HepG2 (cell line): ENCODE results near the gene AARS2. TPM values are rescaled to one million over a fixed set of nuclear protein-coding genes. Genes with fewer than 3 reads are reported as not detected.

Experiments
- ATAC-seq: fragments of 200-7000 bp; cut with Tn5 transposase; 3 replicates; pipeline ENCODE4 v1.9.1; 2020; ENCODE audit warnings: mild to moderate bottlenecking, moderate library complexity
- BruUV-seq: library from RNA; stranded (reverse); fragments of 400-500 nt; replicated peaks from 2 replicates; lab custom pipeline; 2021; lab: Mats Ljungman, UMichigan
- CTCF ChIA-PET: fragments of 300-600 bp; formaldehyde crosslinking; extraction: SDS; loops from one replicate; lab custom pipeline; 2021; ENCODE audit warnings: low total read pairs, inconsistent platforms, low intra/inter-chr PET ratio; lab: Yijun Ruan, JAX
- POLR2A ChIA-PET: fragments of 350-600 bp; sonication (Branson Sonifier 250); formaldehyde crosslinking; loops from one replicate; lab custom pipeline; 2020; ENCODE audit warnings: antibody characterized with exemption, inconsistent platforms; lab: Yijun Ruan, JAX
- DNase-seq: peaks from one replicate; pipeline ENCODE4 v3.0.0-alpha.2; 2015; ENCODE audit warnings: low spot score
- FAIRE-seq: peaks from 3 replicates; lab custom pipeline; 2011; peaks lifted over from hg19 to GRCh38; lab: Jason Lieb, UNC
- H2AFZ ChIP-seq: one replicate; pipeline ENCODE4 v1.6.1; 2011; ENCODE audit warnings: low read length, inconsistent platforms
- H3K27ac ChIP-seq: fragments of 300-600 bp; 3 replicates; pipeline ENCODE4 v1.8.0; 2011; ENCODE audit warnings: mixed run types, mild to moderate bottlenecking, mixed read lengths, low read length, inconsistent platforms; ENCODE audit not compliant: insufficient read depth; ENCODE audit errors: extremely low read length
- H3K27me3 ChIP-seq, 2 experiments: fragments of 200-600 bp in 1 of 2; 2 replicates in 1 of 2; 3 replicates in 1 of 2; pipeline versions ENCODE4 v1.6.0 to v1.8.0; 2011; ENCODE audit warnings: low read length in 2 of 2, mild to moderate bottlenecking in 2 of 2, moderate library complexity in 2 of 2, inconsistent platforms in 1 of 2; ENCODE audit not compliant: insufficient read depth in 2 of 2, control insufficient read depth in 1 of 2
- H3K36me3 ChIP-seq, 2 experiments: fragments of 200-600 bp in 1 of 2; replicated peaks in 1 of 2; 2 replicates in 1 of 2; 3 replicates in 1 of 2; pipeline versions ENCODE4 v1.5.1 to v1.8.0; 2011; ENCODE audit warnings: low read length in 2 of 2, inconsistent platforms in 1 of 2; ENCODE audit not compliant: insufficient read depth in 2 of 2, control insufficient read depth in 1 of 2
- H3K4me1 ChIP-seq: 2 replicates; pipeline ENCODE4 v1.5.1; 2012; ENCODE audit warnings: low read length, inconsistent platforms; ENCODE audit not compliant: insufficient read depth
- H3K4me2 ChIP-seq: 2 replicates; pipeline ENCODE4 v1.6.0; 2011; ENCODE audit warnings: low read depth, low read length, inconsistent platforms
- H3K4me3 ChIP-seq, 3 experiments: fragments of 200-600 bp in 1 of 3; sonication (generic), shearing (Covaris generic) in 1 of 3; replicated peaks in 1 of 3; 2 replicates each; pipeline ENCODE4 v1.5.1; 2011 to 2016; ENCODE audit warnings: low read length in 3 of 3, inconsistent platforms in 2 of 3, low read depth in 2 of 3, mild to moderate bottlenecking in 2 of 3, control low read depth in 1 of 3, mixed read lengths in 1 of 3; ENCODE audit not compliant: insufficient read depth in 1 of 3
- H3K79me2 ChIP-seq: one replicate; pipeline ENCODE4 v1.6.1; 2011; ENCODE audit warnings: low read length, inconsistent platforms; ENCODE audit not compliant: insufficient read depth
- H3K9ac ChIP-seq: 2 replicates; pipeline ENCODE4 v1.6.0; 2011; ENCODE audit warnings: mild to moderate bottlenecking, low read depth, low read length, inconsistent platforms; ENCODE audit not compliant: insufficient read depth
- H3K9me3 ChIP-seq: 2 replicates; pipeline ENCODE4 v1.5.1; 2012; ENCODE audit warnings: mild to moderate bottlenecking, low read length
- H4K20me1 ChIP-seq: 2 replicates; pipeline ENCODE4 v1.6.0; 2011; ENCODE audit warnings: inconsistent platforms, mild to moderate bottlenecking, low read length, moderate library complexity; ENCODE audit not compliant: insufficient read depth
- ARNTL ChIP-seq: sonication (generic); formaldehyde crosslinking; IDR thresholded peaks from 2 replicates; pipeline ENCODE4 v1.4.0; 2020; ENCODE audit warnings: mild to moderate bottlenecking, missing genetic modification reagents
- EZH2 ChIP-seq: conservative IDR thresholded peaks from 2 replicates; pipeline ENCODE4 v1.6.1; 2012; ENCODE audit warnings: mild to moderate bottlenecking, low read depth, low read length, moderate library complexity
- HNRNPH1 ChIP-seq: fragments of 200-400 bp; formaldehyde crosslinking; optimal IDR thresholded peaks from 2 replicates; pipeline ENCODE3; 2017; ENCODE audit warnings: mild to moderate bottlenecking, low read depth, low read length
- WIZ ChIP-seq: sonication (generic); formaldehyde crosslinking; IDR thresholded peaks from 2 replicates; pipeline ENCODE4 v1.5.1; 2020; ENCODE audit warnings: mild to moderate bottlenecking, missing genetic modification reagents
- ZNF75D ChIP-seq: sonication (generic); formaldehyde crosslinking; IDR thresholded peaks from 2 replicates; pipeline ENCODE4 v1.8.1; 2023; ENCODE audit warnings: missing genetic modification reagents, mild to moderate bottlenecking, borderline replicate concordance
- WGBS: methylation state at CpG from one replicate; pipeline ENCODE4 v1.1.6; 2017; ENCODE audit warnings: low lambda C conversion rate; 5-methylcytosine and 5-hydroxymethylcytosine counted together
- in situ Hi-C: cut with HindIII; loops from 2 replicates; pipeline ENCODE4 v1.10.0; 2017; ENCODE audit warnings: low pct_unique_long_range_greater_than_20kb; ENCODE audit not compliant: extremely low pct_ligation_motif_present
- intact Hi-C: fragments of 100-400 bp; cut with micrococcal nuclease; formaldehyde crosslinking; loops from one replicate; pipeline ENCODE4 v1.10.0; 2022; ENCODE audit not compliant: unreplicated experiment
- polyA plus RNA-seq, 8 experiments: library from polyadenylated mRNA; depleted of rRNA in 3 of 8; stranded (reverse) in 7 of 8; unstranded in 1 of 8; fragments of >200 nt; fragmentation: Illumina TruSeq in 4 of 8; extraction: Trizol in 4 of 8; gene quantifications; 2 replicates each; pipeline versions ENCODE4 v1.2.1 to v1.2.3, GENCODE V29; 2011 to 2016; ENCODE audit warnings: low read depth in 4 of 8, missing spikeins in 1 of 8, mixed read lengths in 1 of 8; ENCODE audit not compliant: insufficient read depth in 1 of 8
- total RNA-seq, 5 experiments: library from RNA; depleted of rRNA; stranded (reverse); fragments of >200 nt; fragmentation: Illumina TruSeq; extraction: Trizol; gene quantifications; 2 replicates each; pipeline ENCODE4 v1.2.3, GENCODE V29; 2016; ENCODE audit warnings: low read depth in 1 of 5

AARS2 gene
- total and polyA plus RNA-seq, 2 of the 13 experiments (the other 11 are each of a cell fraction or from before 2014, with no cell fraction given): 7.5 to 24.1 TPM

DNA sequence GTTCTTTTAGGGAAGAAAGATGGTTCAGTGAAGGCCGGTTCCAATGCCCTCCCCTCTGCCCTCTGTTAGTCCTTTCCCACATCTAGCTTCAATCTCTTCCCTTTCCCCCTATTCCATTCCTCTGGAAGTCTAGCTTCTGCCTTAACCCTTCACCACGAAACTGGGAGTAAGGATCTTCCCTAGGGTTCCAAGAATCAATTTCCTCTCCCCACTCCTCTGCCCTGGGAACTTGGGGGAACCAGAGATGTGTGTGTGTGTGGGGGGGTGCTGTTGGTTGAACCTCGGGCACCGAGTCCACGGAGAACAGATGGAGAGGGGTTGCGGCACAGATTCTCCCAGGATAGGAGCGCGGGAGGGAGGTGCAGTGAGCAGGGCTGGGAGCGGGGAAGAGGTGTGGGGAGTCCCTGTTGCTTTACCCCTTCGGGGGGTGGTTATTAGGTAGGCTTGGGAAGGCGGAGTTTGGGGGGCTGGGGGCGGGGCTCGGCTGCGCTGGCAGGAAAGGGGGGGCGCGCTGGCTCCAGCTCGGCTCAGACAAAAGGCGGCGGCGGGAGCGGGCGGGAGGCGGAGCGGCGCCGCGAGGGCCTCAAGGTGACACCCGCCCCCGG is 43.1 kb downstream of the AARS2 start, which contains the start of gene TMEM151B:
Gene TMEM151B, plus strand, starts transcription at position 530 of the 605 bp plus-strand sequence. CDS start 293 bp downstream, outside the sequence.
- Histone ChIP-seq H3K36me3 (no peaks in the 10 kb centered on the region), H4K20me1 (no peaks in the 10 kb centered on the region), H3K27me3 (peaks cover 17 to 59% of the 10 kb centered on the region in 2 experiments; a peak in 4 of 5 replicates), H3K27ac (no peak within 1 kb of the TSS)
- 12% methylated on average over 16 of the region's 29 CpGs for WGBS
- ATAC-seq (no peak), DNase-seq (no peak)
- intact Hi-C loops: no loop called here
- in situ Hi-C loops: loop anchor here (5.0 kb wide), 2 partner anchors 42 to 67 kb away; partner anchors contain the start of gene AARS2
- CTCF ChIA-PET: interaction anchor here (4.3 kb wide), 1 partner anchor 68 kb away, joined by 65 read pairs; no protein-coding TSS in a partner anchor
- peak; percentile 97 for TF ChIP-seq EZH2
- TF ChIP-seq ARNTL (CRISPR knock-in tag): no peak
- TF ChIP-seq, all 625 proteins: peak for 1
- H3K4me1 ChIP-seq: peaks cover 23% of the 10 kb centered on the region; the same call in 1 of the 2 replicates
- no TSS peak for BruUV-seq
- no peak within 1 kb of the TSS for H3K9ac ChIP-seq
- POLR2A ChIA-PET: interaction anchor here (0.6 to 1.1 kb wide), 3 partner anchors 13 to 43 kb away, joined by 3 to 5 read pairs (median 3); partner anchors contain the start of genes AARS2, HSP90AB1 and SLC35B2
- H3K9me3 ChIP-seq: no peaks in the 10 kb centered on the region
- FAIRE-seq: no peak
- peak within 1 kb of the TSS; percentile 29; the same call in 1 of the 2 replicates for H3K4me2 ChIP-seq
- no peak within 1 kb of the TSS for H2AFZ ChIP-seq
- peak within 1 kb of the TSS; percentile 33 to 62 (median 42); a peak in 5 of 6 replicates for H3K4me3 ChIP-seq
- H3K79me2 ChIP-seq: no peaks in the 10 kb centered on the region

DNA sequence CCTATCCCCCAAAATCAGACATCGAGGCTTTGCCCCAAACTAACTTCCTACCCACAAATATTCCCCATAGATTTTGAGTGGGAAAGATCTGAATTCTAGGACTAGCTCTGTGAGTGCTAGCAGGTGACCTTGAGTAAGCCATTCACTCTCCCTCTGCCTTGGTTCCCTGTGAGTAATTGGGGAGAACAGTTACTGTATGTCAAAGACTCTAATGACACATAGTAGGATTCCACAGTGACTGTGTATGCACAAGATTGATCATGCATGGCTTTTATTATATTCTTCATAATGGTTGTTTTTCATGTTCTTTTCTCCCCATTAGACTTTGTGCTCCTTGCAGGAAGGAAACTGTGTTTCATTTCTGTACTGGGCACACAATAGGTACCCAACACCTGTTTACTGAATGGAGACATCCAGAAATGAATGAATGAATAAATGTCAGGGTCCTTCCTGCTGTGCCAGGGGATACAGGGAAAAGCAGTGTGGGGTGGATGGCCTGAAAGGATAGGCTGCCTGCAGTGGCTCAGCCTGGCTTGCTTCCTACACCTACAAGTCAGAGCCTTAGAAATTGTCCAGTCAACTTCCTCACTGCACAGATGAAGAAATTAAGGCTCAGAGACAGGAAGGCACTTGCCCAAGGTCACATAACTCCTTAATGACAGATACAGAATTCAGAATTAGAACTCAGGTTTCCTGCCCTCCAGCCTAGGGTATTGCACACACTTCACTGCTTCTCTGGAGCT is 43.8 kb downstream of the AARS2 start:
- Histone ChIP-seq H3K4me2 (no peak overlapping the region), H2AFZ (no peak overlapping the region), H3K9ac (no peak overlapping the region), H3K27me3 (peaks cover 17 to 55% of the 10 kb centered on the region in 2 experiments; a peak in 4 of 5 replicates), H3K9me3 (no peaks in the 10 kb centered on the region), H3K27ac (no peak overlapping the region), H3K4me1 (peaks cover 20% of the 10 kb centered on the region; the same call in 1 of the 2 replicates), H3K36me3 (no peaks in the 10 kb centered on the region), H3K4me3 (no peak overlapping the region), H4K20me1 (no peaks in the 10 kb centered on the region), H3K79me2 (peaks cover 5% of the 10 kb centered on the region)
- no peak for DNase-seq
- no peak for ATAC-seq
- CTCF ChIA-PET: interaction anchor here (2.3 to 4.3 kb wide), 2 partner anchors 35 to 68 kb away, joined by 37 to 65 read pairs; no protein-coding TSS in a partner anchor
- no peak for FAIRE-seq
- intact Hi-C loops (no loop called here), in situ Hi-C loops (loop anchor here (5.0 kb wide), 1 partner anchor 43 kb away; the partner anchor contains the start of gene AARS2)
- no TSS peak for BruUV-seq
- POLR2A ChIA-PET: interaction anchor here (1.1 to 1.8 kb wide), 3 partner anchors 12 to 23 kb away, joined by 3 to 7 read pairs (median 5); partner anchors contain the start of genes HSP90AB1 and SLC35B2
- TF ChIP-seq ZNF75D (CRISPR knock-in tag): 0 out of 2 replicates have a peak, but pooled peaks have one; percentile 25
- no peak for TF ChIP-seq HNRNPH1
- TF ChIP-seq WIZ (CRISPR knock-in tag): no peak
- 0% methylated on average over 1 of the region's 1 CpG for WGBS
